Hepatocyte (in vitro differentiated cells): ENCODE results near the gene GPRC5D. TPM values are rescaled to one million over a fixed set of nuclear protein-coding genes. Genes with fewer than 3 reads are reported as not detected.

ENCODE experiments used
- DNase-seq: peaks from one replicate; pipeline ENCODE4 v3.0.0-alpha.2; 2016; ENCODE audit warnings: low spot score
- H2AFZ ChIP-seq: fragments of 200-600 bp; sonication (generic); 2 replicates; pipeline ENCODE4 v1.6.0; 2016; ENCODE audit warnings: antibody characterized with exemption, mild to moderate bottlenecking
- H3K27ac ChIP-seq: fragments of 200-600 bp; sonication (generic); 2 replicates; pipeline ENCODE4 v1.5.1; 2016; ENCODE audit warnings: mild to moderate bottlenecking
- H3K27me3 ChIP-seq: fragments of 200-600 bp; sonication (generic); 2 replicates; pipeline ENCODE4 v1.6.1; 2016
- H3K36me3 ChIP-seq: fragments of 200-600 bp; sonication (generic); replicated peaks from 2 replicates; pipeline ENCODE4 v1.5.1; 2016; ENCODE audit warnings: low read depth; ENCODE audit not compliant: insufficient read depth
- H3K4me1 ChIP-seq: fragments of 200-600 bp; sonication (generic); 2 replicates; pipeline ENCODE4 v1.5.1; 2016; ENCODE audit warnings: mild to moderate bottlenecking, moderate library complexity; ENCODE audit not compliant: insufficient read depth
- H3K4me2 ChIP-seq: fragments of 200-600 bp; sonication (generic); 2 replicates; pipeline ENCODE4 v1.6.0; 2016
- H3K4me3 ChIP-seq: fragments of 200-600 bp; sonication (generic); 2 replicates; pipeline ENCODE4 v1.5.1; 2016; ENCODE audit warnings: mild to moderate bottlenecking
- H3K79me2 ChIP-seq: fragments of 200-600 bp; sonication (generic); 2 replicates; pipeline ENCODE4 v1.6.0; 2017; ENCODE audit warnings: mild to moderate bottlenecking
- H3K9me2 ChIP-seq: fragments of 200-600 bp; sonication (generic); replicated peaks from 2 replicates; pipeline ENCODE4 v1.6.0; 2017; ENCODE audit warnings: mild to moderate bottlenecking; ENCODE audit not compliant: insufficient read depth
- H3K9me3 ChIP-seq: fragments of 200-600 bp; sonication (generic); 2 replicates; pipeline ENCODE4 v1.5.1; 2016; ENCODE audit warnings: low read depth, mild to moderate bottlenecking
- H4K20me1 ChIP-seq: fragments of 200-600 bp; sonication (generic); 2 replicates; pipeline ENCODE4 v1.6.0; 2016; ENCODE audit warnings: mild to moderate bottlenecking; ENCODE audit not compliant: insufficient read depth, poor library complexity, severe bottlenecking
- EZH2 ChIP-seq: fragments of 200-600 bp; sonication (generic); IDR thresholded peaks from 2 replicates; pipeline ENCODE4 v1.6.1; 2016; ENCODE audit warnings: antibody characterized with exemption, mild to moderate bottlenecking, borderline replicate concordance
- EZH2phosphoT487 ChIP-seq: fragments of 200-600 bp; sonication (generic); IDR thresholded peaks from one replicate; pipeline ENCODE4 v1.6.1; 2018; ENCODE audit warnings: antibody characterized with exemption, mild to moderate bottlenecking, low read depth, moderate library complexity; ENCODE audit not compliant: unreplicated experiment, severe bottlenecking
- WGBS: methylation state at CpG from one replicate; pipeline ENCODE4 v1.1.6; 2016; ENCODE audit warnings: low lambda C conversion rate; ENCODE audit errors: missing lambda C conversion rate; 5-methylcytosine and 5-hydroxymethylcytosine counted together
- polyA plus RNA-seq: library from polyadenylated mRNA; unstranded; fragments of >200 nt; fragmentation: Nextera tagmentation; extraction: Ambion mirVana; gene quantifications from 2 replicates; pipeline ENCODE4 v1.2.1, GENCODE V29; 2016
- total RNA-seq: library from RNA; depleted of rRNA; stranded (reverse); fragments of >200 nt; gene quantifications from 2 replicates; pipeline ENCODE4 v1.2.3, GENCODE V29; 2014
- TF ChIP-seq, protein P1 (sequence below): fragments of 200-600 bp; sonication (generic); IDR thresholded peaks from 2 replicates; pipeline ENCODE4 v1.5.1; 2016; ENCODE audit warnings: antibody characterized with exemption, mild to moderate bottlenecking; ENCODE audit not compliant: poor library complexity

Gene GPRC5D
- total and polyA plus RNA-seq, 2 experiments from 2014 or later = not detected

- H3K4me3 ChIP-seq = no peak overlapping the region
- H3K9me2 ChIP-seq = no peaks in the 10 kb centered on the region
- H3K36me3 ChIP-seq = peaks cover 6% of the 10 kb centered on the region
- TF ChIP-seq EZH2phosphoT487 (no peak), EZH2 (no peak)
- TF ChIP-seq, protein P1, sequence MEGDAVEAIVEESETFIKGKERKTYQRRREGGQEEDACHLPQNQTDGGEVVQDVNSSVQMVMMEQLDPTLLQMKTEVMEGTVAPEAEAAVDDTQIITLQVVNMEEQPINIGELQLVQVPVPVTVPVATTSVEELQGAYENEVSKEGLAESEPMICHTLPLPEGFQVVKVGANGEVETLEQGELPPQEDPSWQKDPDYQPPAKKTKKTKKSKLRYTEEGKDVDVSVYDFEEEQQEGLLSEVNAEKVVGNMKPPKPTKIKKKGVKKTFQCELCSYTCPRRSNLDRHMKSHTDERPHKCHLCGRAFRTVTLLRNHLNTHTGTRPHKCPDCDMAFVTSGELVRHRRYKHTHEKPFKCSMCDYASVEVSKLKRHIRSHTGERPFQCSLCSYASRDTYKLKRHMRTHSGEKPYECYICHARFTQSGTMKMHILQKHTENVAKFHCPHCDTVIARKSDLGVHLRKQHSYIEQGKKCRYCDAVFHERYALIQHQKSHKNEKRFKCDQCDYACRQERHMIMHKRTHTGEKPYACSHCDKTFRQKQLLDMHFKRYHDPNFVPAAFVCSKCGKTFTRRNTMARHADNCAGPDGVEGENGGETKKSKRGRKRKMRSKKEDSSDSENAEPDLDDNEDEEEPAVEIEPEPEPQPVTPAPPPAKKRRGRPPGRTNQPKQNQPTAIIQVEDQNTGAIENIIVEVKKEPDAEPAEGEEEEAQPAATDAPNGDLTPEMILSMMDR = no peak
- DNase-seq = no peak
- H3K9me3 ChIP-seq = no peaks in the 10 kb centered on the region
- H3K4me2 ChIP-seq = no peak overlapping the region
- 82% methylated on average over 5 of the region's 5 CpGs for WGBS
- H3K4me1 ChIP-seq = no peaks in the 10 kb centered on the region
- H2AFZ ChIP-seq = no peak overlapping the region
- no peaks in the 10 kb centered on the region for H4K20me1 ChIP-seq
- no peak overlapping the region for H3K27ac ChIP-seq
- H3K27me3 ChIP-seq = no peaks in the 10 kb centered on the region
- H3K79me2 ChIP-seq = peaks cover 3% of the 10 kb centered on the region
Observed at GRCh38 chr12:12984149-12984548, 32.2 kb upstream of the GPRC5D start.

DNA sequence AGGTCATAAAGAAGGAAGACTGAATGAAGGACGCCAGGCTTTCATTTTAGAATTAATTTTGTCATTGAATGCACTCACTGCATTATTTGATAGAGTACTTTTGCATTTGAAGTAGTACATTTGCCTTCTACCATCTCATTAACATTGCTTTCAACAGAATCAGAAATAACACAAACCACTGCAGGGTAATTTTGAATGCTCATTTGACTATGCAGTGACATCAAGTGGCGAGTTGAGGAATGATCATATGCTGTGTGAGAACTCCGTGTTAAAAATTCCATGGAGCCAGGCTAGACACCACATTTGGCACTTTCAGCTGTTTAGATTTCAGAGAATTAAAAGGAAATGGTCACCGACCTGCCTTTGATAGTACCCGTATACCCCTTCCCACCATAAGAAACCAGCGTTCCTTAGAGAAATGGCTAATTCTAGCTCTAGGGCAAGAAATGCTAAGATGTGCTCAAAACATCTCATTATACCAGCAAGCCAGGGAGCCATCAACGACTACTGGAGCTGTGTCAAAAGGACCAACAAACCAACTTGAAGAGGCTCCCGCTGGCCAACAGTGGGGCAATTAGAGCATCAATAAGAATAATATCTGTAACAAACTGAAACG lies 31.6 kb upstream of the GPRC5D start:
- Histone ChIP-seq H3K36me3 (peaks cover 2% of the 10 kb centered on the region), H4K20me1 (no peaks in the 10 kb centered on the region), H3K9me3 (no peaks in the 10 kb centered on the region), H3K27me3 (no peaks in the 10 kb centered on the region), H3K79me2 (no peaks in the 10 kb centered on the region), H3K27ac (no peak overlapping the region), H3K4me2 (no peak overlapping the region), H3K4me3 (no peak overlapping the region), H3K4me1 (no peaks in the 10 kb centered on the region), H2AFZ (no peak overlapping the region), H3K9me2 (no peaks in the 10 kb centered on the region)
- WGBS = 53% methylated on average over 9 of the region's 9 CpGs
- peak; percentile 58 for DNase-seq
- TF ChIP-seq, protein P1 = peak; percentile 68
- TF ChIP-seq EZH2phosphoT487 = no peak

GRCh38 chr12:12982331-12982730 lies 30.4 kb upstream of the GPRC5D start:
- Histone ChIP-seq H3K36me3 (no peaks in the 10 kb centered on the region), H3K9me2 (no peaks in the 10 kb centered on the region), H2AFZ (no peak overlapping the region), H3K4me1 (no peaks in the 10 kb centered on the region), H3K27me3 (no peaks in the 10 kb centered on the region), H3K4me3 (no peak overlapping the region), H3K79me2 (no peaks in the 10 kb centered on the region), H4K20me1 (no peaks in the 10 kb centered on the region), H3K27ac (no peak overlapping the region), H3K9me3 (no peaks in the 10 kb centered on the region), H3K4me2 (no peak overlapping the region)
- 95% methylated on average over 2 of the region's 2 CpGs for WGBS
- DNase-seq = no peak
- TF ChIP-seq EZH2 (no peak), EZH2phosphoT487 (no peak)
- TF ChIP-seq, protein P1 = no peak
